Erythroblast (primary cell): ENCODE measurements around the gene LIPG.
"Not testable (repeated sequence)": the region's sequence is repeated elsewhere in the genome, so short reads cannot be mapped to it uniquely, and the experiment has no call there.

ENCODE experiments used
- DNase-seq, 2 experiments: peaks; one replicate each; lab custom pipeline; 2025; lab: John Stamatoyannopoulos, UW
- GATA1 ChIP-seq: IDR thresholded peaks from 2 replicates; pipeline ENCODE4 v1.6.1; 2011; ENCODE audit warnings: low read depth, mild to moderate bottlenecking, control low read depth, low read length, moderate library complexity
- POLR2A ChIP-seq: IDR thresholded peaks from 2 replicates; pipeline ENCODE4 v1.6.1; 2011; ENCODE audit warnings: mild to moderate bottlenecking, low read length

LIPG gene

DNA sequence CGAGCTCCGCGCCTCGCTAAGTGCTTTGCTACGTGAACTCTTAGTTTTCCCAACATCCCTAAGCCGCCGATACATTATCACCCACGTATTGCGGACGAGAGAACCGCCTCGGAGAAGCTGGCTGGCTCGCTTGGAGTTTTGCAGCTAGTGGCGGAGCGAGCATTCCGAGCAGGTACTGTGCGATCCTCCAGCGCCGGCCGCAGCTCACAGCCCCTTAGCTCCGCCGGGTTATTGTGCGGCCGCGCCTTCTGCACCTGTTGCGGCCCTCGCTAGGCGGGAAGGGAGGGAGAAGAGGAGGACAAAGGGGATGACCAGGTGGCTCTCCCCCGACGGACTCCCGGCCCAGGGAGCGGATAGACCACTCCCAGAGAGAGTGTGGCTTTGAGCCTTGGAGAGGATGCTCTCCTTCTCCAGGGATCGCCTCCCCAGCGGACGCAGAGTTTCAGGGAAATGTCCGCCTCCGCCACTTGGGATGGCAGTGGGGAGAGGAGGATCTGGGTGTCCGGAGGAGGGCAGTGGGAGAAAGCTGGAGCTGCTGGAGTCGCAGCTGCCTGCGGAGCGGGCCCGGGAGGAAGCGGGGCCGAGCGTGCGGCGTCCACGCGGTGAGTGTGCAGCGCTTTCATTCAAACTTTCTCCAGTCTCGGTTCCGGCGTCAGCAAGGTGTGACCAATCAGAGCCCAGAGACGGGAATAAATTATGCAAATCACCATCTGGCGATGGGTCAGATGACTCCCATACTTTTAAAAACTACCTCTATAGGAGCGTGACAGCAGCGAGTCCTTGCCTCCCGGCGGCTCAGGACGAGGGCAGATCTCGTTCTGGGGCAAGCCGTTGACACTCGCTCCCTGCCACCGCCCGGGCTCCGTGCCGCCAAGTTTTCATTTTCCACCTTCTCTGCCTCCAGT lies at the start of gene LIPG:
TSS of gene LIPG (plus strand) at position 769 of the 905 bp plus-strand sequence. CDS start 252 bp downstream, outside the sequence.
- DNase-seq = peak in 1 of 2 experiments; percentile 25
- TF ChIP-seq POLR2A (no peak), GATA1 (no peak)

DNA sequence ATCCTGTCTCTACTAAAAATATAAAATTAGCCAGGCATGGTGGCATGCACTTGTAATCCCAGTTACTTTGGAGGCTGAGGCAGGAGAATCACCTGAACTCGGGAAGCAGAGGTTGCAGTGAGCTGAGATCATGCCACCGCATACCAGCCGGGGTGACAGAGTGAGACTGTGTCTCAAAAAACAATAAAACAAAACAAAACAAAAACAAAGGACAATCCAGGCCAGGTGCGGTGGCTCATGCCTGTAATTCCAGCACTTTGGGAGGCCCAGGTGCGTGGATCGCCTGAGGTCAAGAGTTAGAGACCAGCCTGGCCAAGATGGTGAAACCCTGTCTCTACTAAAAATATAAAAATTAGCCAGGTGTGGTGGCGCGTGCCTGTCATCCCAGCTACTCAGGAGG lies 49.0 kb upstream of the LIPG start:
- DNase-seq = not testable (repeated sequence)

DNA sequence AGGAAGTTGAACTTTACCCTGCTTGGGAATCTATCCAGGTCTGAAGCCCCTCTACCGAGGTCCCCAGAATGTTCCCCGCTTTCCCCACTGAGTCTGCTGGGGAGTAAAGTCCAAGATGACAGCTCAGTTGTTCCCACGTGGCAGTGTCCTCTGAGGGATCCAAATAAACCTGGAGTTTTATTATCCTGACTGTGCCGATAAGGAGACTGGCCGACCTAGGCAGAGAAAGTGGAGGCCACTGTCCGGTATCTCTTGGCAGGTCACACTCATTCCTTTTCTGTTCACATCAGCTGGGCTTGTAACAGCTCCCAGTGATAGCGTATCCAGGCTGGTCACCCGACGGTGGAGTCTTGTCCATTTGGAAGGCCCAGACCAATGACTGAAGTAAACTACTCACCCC lies 47.3 kb upstream of the LIPG start:
- no peak for DNase-seq
- TF ChIP-seq GATA1 = no peak
- no peak for TF ChIP-seq POLR2A

DNA sequence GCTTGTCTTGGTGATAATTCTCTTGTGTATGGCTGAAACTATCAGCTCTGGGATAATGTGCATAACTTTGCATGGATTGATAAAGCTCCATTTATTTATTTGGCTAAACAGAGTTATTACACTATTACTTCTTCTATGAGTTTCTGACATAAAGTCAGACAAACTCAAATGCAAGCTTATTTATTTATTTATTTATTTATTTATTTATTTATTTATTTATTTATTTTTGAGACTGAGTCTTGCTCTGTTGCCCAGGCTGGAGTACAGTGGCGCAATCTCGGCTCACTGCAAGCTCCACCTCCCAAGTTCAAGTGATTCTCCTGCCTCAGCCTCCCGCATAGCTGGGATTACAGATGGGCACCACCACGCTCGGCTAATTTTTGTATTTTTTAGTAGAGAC lies 46.9 kb upstream of the LIPG start:
- not testable (repeated sequence) for DNase-seq

DNA sequence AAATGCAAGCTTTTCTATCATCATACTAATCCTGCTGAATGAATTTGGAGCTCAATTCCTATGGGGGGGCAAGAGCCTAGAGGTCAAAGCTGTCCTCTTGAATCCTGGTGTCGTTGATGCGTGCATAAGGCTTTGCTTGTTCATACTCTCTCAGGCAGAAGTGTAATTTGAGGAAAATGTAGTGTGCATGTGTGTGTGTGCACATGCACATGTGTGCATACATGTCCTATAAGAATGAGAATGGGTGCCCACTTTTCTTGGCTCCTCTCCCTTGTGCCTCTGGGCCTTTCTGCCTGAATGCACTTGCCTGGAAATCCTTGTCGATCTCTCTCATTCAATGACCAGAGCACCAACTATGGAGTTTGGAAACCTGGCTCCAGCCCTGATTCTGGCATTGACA lies 46.3 kb upstream of the LIPG start:
- no peak for TF ChIP-seq POLR2A
- no peak for TF ChIP-seq GATA1

DNA sequence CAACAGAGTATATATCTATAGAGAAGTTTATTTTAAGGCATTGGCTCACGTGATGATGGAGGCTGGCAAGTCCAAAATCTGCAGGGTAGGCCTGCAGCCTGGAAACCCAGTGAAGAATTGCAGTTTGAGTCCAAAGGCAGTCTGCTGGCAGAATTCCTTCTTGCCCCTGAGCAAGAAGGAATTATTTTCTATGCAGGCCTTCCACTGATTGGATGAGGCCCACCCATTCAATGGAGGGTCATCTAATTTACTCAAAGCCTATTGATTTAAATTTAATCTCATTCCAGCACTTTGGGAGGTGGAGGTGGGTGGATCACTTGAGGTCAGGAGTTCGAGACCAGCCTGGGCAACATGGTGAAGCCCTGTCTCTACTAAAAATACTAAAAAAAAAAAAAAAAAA lies 44.4 kb upstream of the LIPG start:
- no peak for TF ChIP-seq POLR2A
- TF ChIP-seq GATA1 = no peak
- no peak for DNase-seq

More for the DNA sequence above, 46.3 kb upstream of the LIPG start:
- no peak for DNase-seq

DNA sequence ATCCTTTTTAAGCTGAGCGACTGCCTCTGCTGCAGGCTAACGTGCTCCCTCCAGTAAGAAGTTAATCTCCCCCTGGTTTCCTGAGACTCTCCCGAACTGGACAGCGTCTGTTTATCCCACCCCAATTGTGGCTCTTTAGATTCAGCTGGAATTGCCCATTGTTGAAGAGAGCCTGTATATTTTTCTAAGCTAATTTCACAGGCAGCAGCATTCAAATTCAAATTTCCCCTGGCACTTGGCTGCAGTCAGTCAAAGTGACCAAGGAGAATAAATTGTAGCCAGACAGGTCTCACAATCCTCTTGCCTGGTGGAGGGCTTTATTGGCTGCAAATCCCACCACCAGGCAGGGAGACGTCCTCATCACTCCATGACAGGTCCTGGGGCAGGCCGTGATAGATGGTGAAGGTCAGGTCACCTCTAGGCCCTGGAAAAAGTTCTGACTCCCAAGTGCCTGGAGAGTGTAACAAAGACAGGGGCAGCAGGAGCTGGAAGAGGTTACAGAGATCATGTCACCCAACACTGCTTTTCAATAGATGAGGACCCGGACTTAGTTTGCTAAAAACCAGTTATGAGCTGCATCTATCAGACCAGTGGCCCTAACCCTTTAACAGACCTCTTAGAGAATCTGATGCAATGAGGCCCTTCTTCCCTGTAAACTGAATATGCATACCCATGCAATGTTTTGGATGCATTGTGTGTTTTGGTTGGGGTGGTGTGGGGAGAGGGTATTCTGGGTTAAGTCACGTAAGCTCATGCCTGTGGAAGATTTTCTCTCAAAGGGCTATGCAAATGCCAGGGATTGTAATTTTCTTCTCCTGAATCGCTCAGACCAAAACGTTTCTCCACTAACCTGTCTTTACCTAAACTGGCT lies 42.5 kb upstream of the LIPG start:
- no peak for DNase-seq
- TF ChIP-seq POLR2A (no peak), GATA1 (no peak)

DNA sequence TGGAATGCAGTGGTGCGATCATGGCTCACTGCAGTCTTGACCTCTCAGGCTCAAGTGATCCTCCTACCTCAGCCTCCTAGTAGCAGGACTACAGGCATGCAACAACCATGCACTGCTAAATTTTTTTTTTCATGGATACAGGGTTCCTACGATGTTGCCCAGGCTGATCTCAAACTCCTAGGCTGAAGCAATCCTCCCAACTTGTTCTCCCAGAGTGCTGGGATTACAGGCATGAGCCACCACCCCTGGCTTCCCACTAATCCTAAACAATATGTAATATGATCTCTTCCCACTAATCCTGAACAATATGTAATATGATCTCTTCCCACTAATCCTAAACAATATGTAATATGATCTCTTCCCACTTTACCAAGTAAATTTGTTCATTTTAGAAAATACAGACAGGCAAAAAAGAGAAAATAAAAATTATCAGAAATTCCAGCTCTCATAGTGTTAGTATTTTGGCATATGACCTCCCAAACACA lies 41.2 kb upstream of the LIPG start:
- TF ChIP-seq GATA1 (no peak), POLR2A (no peak)
- no peak for DNase-seq

DNA sequence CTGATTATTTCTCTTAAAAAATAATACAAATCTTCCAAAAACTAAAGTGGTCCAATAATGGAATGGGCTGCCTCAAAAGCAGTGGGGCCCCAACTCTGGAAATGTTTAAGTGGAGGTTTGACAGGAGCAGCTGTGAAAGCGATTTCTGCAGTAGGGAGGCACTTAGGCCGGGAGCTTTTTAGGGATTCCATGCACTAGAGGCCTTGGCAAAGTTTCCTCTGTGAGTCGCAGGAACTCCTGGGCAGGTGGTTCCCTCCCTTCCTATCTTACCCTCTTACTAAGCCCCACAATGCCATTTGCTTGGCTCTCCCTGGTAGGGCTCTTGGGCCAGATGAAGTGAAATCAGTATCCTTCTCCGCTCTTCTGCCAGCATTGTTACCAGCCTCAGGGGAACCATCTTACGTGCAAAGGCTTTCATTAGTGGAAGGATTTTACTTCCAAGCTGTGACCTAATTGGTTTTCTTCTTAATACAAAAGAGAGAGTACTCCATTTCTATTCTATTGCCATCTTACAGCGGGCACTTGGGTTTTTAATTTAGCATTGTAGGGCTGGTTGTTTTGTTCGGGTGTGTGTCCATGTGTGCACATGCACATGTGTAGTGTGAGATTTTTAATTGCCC lies 40.5 kb upstream of the LIPG start:
- no peak for DNase-seq
- TF ChIP-seq GATA1 (no peak), POLR2A (no peak)

DNA sequence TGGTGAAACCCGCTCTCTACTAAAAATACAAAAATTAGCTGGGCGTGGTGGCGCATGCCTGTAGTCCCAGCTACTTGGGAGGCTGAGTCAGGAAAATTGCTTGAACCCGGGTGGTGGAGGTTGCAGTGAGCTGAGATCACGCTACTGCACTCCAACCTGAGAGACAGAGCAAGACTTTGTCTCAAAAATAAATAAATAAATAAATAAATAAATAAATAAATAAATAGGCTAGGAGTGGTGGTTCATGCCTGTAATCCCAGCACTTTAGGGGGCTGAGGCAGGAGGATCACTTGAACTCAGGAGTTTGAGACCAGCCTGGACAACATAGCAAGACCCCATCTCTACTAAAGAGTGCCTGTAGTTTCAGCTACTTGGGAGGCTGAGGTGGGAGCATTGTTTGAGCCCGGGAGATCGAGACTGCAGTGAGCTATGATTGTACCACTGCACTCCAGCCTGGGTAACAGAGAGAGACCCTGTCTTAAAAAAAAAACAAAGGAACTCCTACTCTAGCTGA lies 38.2 kb upstream of the LIPG start:
- not testable (repeated sequence) for DNase-seq

DNA sequence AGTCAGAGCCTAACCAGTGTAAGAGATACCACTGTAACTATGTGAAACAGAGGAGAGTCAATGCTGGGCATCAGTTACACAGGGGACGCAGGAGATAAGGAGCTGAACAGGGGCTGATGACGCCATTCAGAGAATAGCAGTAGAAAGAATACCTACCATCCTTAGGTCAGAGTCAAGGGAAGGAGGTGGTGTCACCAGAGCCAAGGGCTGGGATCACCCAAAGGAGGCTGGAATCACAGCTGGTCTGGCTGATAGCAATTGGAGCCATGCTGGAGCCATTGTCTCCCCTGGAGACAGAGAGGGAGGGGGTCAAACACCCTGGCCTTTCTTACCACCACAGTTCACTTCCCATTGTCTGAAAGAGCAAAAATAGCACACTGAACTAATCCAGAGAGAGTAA lies 37.5 kb upstream of the LIPG start:
- DNase-seq = no peak
- no peak for TF ChIP-seq POLR2A
- TF ChIP-seq GATA1 = no peak

DNA sequence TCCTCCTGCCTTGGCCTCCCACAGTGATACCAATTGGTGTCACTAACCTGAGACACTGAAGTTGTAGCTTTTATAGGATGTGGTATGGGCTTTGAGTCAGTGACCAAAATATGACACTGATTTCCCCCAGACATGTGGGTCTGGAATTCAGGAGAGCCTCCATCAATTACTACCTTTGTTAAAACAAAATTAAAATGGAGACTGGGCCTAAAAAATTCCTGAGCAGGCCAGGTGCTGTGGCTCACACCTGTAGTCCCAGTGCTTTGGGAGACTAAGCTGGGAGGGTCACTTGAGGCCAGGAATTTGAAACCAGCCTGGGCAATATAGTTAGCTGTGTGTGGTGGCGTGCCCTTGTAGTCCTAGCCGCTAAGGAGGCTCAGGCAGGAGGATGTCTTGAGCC lies 36.9 kb upstream of the LIPG start:
- no peak for DNase-seq
- TF ChIP-seq GATA1 = no peak

DNA sequence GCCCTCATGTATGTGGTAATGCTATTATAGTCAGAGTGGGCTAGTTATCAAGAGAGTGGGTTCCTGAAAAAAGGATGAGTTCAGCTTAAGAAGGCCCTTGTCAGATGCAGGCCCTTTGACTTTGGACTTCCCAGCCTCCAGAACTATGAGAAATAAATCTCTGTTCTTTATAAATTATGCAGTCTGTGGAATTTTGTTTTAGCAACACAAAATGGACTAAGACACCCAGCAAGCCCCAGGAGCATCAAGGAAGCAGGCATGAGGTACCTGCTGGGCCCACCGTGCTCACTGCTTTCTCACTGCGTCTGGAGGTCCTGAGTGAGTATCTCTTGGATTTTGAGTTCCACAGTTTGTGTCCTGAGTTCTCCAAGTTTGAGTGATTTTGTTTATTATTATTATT lies 35.9 kb upstream of the LIPG start:
- DNase-seq = no peak
- TF ChIP-seq GATA1 (no peak), POLR2A (no peak)

DNA sequence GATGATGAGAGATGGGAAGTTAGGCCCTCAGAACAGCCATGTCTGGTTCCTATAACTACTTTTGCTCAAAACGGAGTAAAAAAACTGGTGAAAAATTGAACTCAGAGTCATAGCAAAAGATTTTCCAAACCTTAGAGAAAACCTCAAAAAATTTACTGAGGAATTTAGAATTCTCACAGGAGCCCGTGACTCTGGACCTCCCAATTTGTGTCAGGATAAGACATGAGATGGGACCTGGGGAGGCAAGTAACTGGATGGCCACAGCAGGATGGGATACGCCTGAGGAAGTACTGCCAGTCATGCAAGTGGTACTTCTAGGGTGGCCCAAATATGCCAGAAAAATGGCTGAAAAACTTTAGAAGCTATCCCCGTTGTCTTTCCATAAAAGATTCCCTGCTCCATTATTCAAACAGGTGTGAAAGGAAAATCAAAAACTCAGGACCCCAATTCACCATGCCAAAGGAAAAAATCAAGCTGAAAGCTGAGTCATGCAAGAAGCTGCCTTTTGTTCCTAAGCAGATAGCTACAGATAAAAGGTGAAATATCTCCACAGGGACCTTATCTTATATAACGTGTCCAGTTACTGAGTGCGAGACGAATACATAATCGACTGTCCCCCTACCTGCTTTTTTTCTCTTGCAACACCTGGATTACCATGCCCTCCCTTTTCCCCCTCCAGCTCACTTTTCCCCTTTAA lies 34.1 kb upstream of the LIPG start:
- DNase-seq = no peak
- TF ChIP-seq POLR2A (no peak), GATA1 (no peak)
